Chondrocyte (in vitro differentiated cells): ENCODE data around the gene ZNF622. TPM values are rescaled to one million over a fixed set of nuclear protein-coding genes. Genes with fewer than 3 reads are reported as not detected.

Experiments used
- DNase-seq: peaks from one replicate; pipeline ENCODE4 v3.0.0; 2021; ENCODE audit warnings: mixed read lengths, low spot score
- H3K27ac Mint-ChIP-seq: one replicate; pipeline ENCODE4 v1.8.0; 2021; ENCODE audit warnings: mild to moderate bottlenecking, moderate library complexity, mixed read lengths; ENCODE audit not compliant: unreplicated experiment
- H3K27me3 Mint-ChIP-seq: 2 replicates; pipeline ENCODE4 v1.8.0; 2021; ENCODE audit warnings: low read depth, mixed read lengths
- H3K36me3 Mint-ChIP-seq: 2 replicates; pipeline ENCODE4 v1.8.0; 2021; ENCODE audit warnings: low read depth, mixed read lengths
- H3K4me1 Mint-ChIP-seq: 2 replicates; pipeline ENCODE4 v1.8.0; 2021; ENCODE audit warnings: low read depth, mild to moderate bottlenecking, mixed read lengths
- H3K4me3 Mint-ChIP-seq: one replicate; pipeline ENCODE4 v1.8.0; 2021; ENCODE audit warnings: mild to moderate bottlenecking, moderate library complexity, mixed read lengths; ENCODE audit not compliant: unreplicated experiment
- H3K9me3 Mint-ChIP-seq: 2 replicates; pipeline ENCODE4 v1.8.0; 2021; ENCODE audit warnings: low read depth, mixed read lengths
- total RNA-seq: library from RNA; stranded (reverse); gene quantifications from 3 replicates; pipeline ENCODE4 v1.2.1, GENCODE V29; 2021
- TF ChIP-seq, protein P1 (sequence below): fragments of 200-600 bp; sonication (generic); IDR thresholded peaks from 2 replicates; pipeline ENCODE4 v1.5.0; 2021; ENCODE audit warnings: antibody characterized with exemption, mild to moderate bottlenecking, moderate library complexity

ZNF622 gene
- total RNA-seq, 1 donor from 2014 or later, result 32.7 TPM

DNA sequence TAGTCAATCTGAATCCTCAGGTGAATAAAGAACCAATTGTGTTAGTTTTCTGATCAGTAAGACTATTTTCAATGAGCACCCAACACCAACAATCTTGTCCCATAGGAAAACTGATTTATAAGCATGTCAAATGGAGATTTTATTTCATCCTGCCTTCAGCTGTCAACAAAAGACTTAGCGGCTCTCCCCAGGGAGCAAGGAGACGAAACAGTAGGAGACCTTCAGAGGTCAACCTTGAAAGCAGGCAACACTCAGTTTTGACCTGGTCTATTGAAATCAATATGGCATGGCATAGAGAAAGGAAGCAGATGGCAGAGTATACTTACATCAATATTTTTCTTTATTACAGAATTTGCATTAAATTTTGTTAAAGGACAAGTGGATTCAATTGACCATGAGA lies 34.1 kb downstream of the ZNF622 start:
- H3K4me3 Mint-ChIP-seq, result no peak overlapping the region

DNA sequence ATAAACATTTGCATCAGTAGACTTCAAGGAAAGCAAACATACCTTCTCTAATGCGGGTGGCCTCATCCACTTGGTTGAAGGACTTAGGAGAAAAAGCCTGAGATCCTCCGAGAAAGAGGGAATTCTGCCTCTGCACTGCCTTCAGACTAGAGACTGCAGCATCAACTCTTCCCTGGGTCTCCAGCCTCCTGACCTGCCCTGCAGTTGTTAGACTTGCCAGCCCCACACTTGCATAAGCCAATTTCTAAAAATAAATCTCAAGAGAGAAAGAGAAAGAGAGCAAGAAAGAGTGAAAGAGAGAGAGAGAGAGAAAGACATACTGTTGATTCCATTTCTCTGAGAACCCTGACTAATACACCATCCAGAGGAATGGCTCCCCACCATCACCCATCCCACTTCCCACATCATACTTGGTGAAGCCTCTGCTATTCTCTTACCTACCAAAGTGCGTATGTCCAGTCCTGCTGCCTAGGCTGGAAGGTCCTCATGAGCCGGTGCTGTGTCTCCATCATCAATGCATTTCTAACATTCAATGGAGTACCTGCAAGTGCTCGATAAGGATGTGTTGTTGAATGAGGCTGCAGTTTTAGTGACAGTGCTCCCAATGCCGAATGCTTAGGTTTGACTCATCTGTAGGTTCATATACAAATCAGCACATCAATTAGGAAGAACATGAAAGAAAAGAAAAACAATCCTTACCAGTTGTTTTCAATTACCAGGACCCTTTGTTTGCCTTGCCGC lies 35.1 kb downstream of the ZNF622 start:
- no peaks in the 10 kb centered on the region for H3K4me1 Mint-ChIP-seq
- TF ChIP-seq, protein P1, sequence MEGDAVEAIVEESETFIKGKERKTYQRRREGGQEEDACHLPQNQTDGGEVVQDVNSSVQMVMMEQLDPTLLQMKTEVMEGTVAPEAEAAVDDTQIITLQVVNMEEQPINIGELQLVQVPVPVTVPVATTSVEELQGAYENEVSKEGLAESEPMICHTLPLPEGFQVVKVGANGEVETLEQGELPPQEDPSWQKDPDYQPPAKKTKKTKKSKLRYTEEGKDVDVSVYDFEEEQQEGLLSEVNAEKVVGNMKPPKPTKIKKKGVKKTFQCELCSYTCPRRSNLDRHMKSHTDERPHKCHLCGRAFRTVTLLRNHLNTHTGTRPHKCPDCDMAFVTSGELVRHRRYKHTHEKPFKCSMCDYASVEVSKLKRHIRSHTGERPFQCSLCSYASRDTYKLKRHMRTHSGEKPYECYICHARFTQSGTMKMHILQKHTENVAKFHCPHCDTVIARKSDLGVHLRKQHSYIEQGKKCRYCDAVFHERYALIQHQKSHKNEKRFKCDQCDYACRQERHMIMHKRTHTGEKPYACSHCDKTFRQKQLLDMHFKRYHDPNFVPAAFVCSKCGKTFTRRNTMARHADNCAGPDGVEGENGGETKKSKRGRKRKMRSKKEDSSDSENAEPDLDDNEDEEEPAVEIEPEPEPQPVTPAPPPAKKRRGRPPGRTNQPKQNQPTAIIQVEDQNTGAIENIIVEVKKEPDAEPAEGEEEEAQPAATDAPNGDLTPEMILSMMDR, result no peak
- DNase-seq, result no peak
- no peaks in the 10 kb centered on the region for H3K36me3 Mint-ChIP-seq
- H3K4me3 Mint-ChIP-seq, result no peak overlapping the region
- no peaks in the 10 kb centered on the region for H3K9me3 Mint-ChIP-seq
- no peak overlapping the region for H3K27ac Mint-ChIP-seq
- peaks cover 50% of the 10 kb centered on the region for H3K27me3 Mint-ChIP-seq

More for the DNA sequence above, 34.1 kb downstream of the ZNF622 start:
- no peaks in the 10 kb centered on the region for H3K36me3 Mint-ChIP-seq
- peaks cover 50% of the 10 kb centered on the region for H3K27me3 Mint-ChIP-seq
- no peak for DNase-seq
- no peaks in the 10 kb centered on the region for H3K4me1 Mint-ChIP-seq
- no peak overlapping the region for H3K27ac Mint-ChIP-seq
- TF ChIP-seq, protein P1, result no peak
- H3K9me3 Mint-ChIP-seq, result no peaks in the 10 kb centered on the region

DNA sequence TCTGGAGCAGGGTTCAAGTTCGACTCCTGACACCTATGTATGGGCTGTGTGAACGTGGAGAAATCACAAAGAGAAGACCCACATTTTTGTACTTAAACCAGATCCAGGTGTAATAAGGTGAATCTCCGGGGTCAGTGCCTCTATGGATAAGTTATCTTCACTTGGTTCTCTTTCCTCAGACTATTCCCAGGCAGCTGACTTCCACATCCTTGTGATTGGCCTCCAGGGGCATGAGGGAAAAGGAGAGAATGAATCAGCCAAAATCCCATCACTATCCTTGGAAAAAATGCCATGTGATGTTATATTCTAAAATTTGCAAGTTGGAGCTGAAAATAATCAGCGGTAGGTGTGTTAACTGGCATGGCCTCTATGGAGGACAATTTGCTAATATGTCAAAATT lies 37.2 kb downstream of the ZNF622 start:
- DNase-seq, result no peak
- TF ChIP-seq, protein P1, result no peak
- Mint-ChIP-seq H3K4me3 (no peak overlapping the region), H3K36me3 (no peaks in the 10 kb centered on the region), H3K27me3 (peaks cover 39% of the 10 kb centered on the region), H3K4me1 (no peaks in the 10 kb centered on the region), H3K9me3 (no peaks in the 10 kb centered on the region), H3K27ac (no peak overlapping the region)

DNA sequence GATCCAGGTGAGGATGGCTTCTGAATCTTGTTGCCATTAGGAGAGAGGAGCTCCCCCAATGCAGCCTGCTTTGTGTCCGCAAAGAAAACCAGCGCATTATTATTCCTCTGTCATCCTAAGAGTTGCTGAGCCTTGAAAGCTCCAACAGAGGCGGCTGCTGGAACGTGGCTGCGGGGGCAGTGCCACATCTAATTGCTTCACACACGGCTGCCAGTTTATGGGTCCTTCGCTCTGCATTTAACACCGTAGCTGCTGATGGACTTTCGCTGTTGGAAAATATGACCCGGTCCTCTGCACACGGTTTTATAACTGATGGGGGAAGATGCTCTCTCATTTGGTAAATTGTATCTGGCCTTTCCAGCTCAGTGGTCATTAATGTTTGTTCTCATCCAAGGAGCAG lies 38.0 kb downstream of the ZNF622 start:
- Mint-ChIP-seq H3K9me3 (no peaks in the 10 kb centered on the region), H3K36me3 (no peaks in the 10 kb centered on the region), H3K4me3 (no peak overlapping the region), H3K27me3 (peaks cover 38% of the 10 kb centered on the region), H3K4me1 (no peaks in the 10 kb centered on the region), H3K27ac (no peak overlapping the region)
- no peak for DNase-seq
- TF ChIP-seq, protein P1, result no peak

DNA sequence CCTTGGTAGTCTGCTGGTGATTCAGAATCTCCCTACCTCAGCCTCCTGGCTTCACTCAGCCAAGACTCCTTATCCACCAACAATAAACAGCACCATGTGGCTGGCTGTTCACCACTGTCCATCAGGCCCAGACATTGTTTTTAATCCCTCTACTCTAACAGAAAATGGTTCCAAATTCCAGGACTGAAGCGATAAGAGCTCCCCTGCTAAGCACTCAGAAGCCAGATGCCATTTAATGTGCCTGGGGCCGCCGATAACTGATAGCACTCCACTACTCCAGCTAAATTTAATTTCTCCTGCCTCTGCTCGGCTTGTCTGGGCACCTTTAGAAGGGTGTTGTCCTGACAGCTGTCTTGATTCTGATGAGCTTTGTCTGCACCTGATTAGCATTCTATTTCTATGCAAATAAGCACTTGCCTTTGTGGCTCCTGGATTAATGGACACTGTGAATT lies 47.1 kb downstream of the ZNF622 start:
- H3K4me1 Mint-ChIP-seq, result no peaks in the 10 kb centered on the region

More for the DNA sequence above, 47.1 kb downstream of the ZNF622 start:
- DNase-seq, result no peak
- Mint-ChIP-seq H3K4me3 (no peak overlapping the region), H3K9me3 (no peaks in the 10 kb centered on the region), H3K27me3 (peaks cover 36% of the 10 kb centered on the region), H3K27ac (no peak overlapping the region), H3K36me3 (no peaks in the 10 kb centered on the region)
- TF ChIP-seq, protein P1, result no peak
